HG02798 (cell line): ENCODE results near the gene BDKRB1.

Source experiments
- ATAC-seq: cut with Tn5 transposase; IDR thresholded peaks from one replicate; pipeline ENCODE4 v1.9.1; 2021; ENCODE audit warnings: mild to moderate bottlenecking; ENCODE audit not compliant: unreplicated experiment, poor library complexity

Gene BDKRB1

GRCh38 chr14:96275177-96276112 is 19.4 kb downstream of the BDKRB1 start:
- no peak for ATAC-seq

GRCh38 chr14:96277890-96278289 is 21.9 kb downstream of the BDKRB1 start:
- ATAC-seq: no peak

GRCh38 chr14:96279564-96279963 is 23.6 kb downstream of the BDKRB1 start:
- no peak for ATAC-seq

DNA sequence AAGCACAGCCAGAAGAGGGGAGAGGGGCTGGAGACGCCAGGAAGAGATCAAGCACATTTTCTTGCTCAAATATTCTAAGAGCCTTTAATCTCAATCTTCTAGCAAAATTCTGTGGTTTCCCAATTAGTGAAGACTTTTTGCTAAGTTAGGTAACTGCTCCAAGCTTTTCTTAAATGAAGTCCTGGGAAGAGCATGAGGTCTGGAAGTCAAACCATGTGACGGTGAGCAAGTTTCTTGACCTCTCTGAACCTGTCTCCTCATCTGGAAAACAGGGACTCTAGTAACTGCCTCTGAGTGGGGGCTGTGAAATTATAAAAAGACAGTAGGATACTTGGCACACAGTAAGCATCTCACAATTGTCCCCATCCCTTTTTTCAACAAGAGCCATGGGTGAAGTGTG is 24.1 kb downstream of the BDKRB1 start:
- no peak for ATAC-seq

GRCh38 chr14:96281486-96281885 is 25.5 kb downstream of the BDKRB1 start:
- no peak for ATAC-seq

GRCh38 chr14:96284008-96284407 is 28.0 kb downstream of the BDKRB1 start:
- ATAC-seq: no peak

- ATAC-seq: no peak
These were observed 28.4 kb downstream of the BDKRB1 start for GRCh38 chr14:96284430-96284829.

- ATAC-seq: no peak
These were observed 29.7 kb downstream of the BDKRB1 start for GRCh38 chr14:96285667-96286066.

- ATAC-seq: no peak
These were observed 30.2 kb downstream of the BDKRB1 start for GRCh38 chr14:96286251-96286650.

- no peak for ATAC-seq
These were observed 31.8 kb downstream of the BDKRB1 start for GRCh38 chr14:96287856-96288255.

DNA sequence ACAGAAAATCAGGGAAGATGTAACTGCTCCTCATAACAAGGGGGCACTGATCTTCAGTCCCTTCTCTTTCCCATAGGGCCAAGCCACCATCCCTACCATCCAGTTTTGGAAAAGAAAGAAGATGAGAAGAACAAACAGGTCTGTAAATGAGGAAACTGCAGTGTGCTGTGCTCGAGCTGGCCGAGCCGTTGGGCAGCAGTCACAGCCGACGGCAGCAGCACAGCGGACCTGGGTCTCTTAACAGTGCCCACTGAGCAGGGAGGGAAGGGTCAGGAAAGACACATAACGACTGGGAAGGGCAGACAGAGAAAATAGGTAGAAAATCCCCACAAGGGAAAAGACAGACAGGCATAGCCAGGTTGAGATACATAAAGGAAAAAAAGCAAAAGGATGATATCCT is 38.2 kb downstream of the BDKRB1 start:
- ATAC-seq: no peak

- no peak for ATAC-seq
These were observed 41.0 kb downstream of the BDKRB1 start for GRCh38 chr14:96297000-96297399.

DNA sequence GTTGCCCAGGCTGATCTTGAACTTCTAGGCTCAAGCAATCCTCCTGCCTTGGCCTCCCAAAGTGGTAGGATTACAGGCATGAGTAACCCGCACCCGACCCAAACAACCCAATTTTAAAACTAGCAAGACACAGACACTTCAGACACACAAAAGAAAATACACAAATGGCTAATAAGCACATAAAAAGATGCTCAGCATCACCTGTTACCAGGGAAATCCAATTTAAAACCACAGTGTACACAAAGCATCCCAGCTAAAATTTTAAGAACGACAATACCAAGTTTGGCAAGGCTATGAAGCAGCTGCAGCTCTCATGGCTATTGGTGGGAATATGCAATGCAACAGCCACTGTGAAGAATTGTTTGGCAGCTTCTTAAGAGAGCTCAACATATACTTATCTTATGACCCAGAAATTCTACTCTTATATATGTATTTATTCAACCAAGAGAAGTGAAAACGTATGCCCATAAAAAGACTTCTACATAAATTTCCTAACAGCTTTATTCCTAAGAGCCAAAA is 42.0 kb downstream of the BDKRB1 start:
- no peak for ATAC-seq

DNA sequence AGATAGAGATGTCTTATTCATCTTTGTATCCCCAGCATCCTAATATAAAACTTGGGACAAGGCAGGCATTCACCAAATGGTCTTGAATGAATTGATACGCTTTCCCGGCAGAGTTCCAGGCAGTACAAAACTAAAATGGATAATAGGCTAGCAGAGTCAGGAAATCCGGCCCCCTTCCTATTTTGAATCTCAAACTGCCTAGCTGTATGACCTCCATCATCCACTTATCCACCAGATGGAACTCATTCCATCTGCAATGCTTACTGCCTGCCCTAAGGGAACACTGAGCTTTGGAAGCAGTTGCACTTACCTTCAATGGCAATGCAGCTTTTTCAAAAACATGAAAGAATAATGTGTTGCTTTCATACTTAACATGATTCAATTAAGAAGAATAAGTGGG is 43.4 kb downstream of the BDKRB1 start:
- no peak for ATAC-seq

DNA sequence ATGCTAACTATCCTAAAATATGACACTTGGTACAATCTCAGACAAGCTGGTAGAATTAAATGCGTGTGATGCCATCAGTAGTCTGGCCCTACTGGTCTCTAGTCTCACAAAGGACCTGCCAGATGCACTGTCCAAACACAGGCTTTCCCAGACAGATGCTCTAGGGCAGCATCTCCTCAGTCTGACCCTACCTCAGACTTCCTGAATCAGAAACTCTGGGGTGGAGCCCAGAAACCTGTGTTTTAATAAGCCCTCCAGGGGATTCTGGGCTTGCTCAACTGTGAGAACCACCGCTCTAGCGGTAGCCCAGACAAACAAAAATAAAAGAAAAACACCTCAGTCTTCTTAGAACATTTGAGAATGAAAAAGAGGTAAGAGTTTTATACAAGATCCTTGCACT is 48.0 kb downstream of the BDKRB1 start:
- ATAC-seq: no peak

DNA sequence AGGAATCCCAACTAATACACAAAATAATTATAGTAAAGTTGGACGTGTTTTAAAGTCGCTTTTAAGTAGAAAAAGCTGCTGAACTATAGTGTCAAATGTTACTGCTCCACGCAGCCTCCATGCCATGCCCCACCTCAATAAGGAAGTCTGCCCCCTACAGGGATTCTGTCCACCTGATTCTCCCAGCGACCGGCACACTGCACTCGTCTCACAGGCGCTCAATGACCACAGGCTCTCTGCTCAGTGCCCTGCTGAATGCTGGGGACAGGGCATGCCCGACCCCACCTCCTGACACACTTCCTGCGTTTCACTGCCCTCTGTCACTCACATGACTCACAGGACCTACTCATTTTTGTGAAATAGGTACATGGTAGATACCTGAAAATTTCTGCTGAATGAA is 48.9 kb downstream of the BDKRB1 start:
- no peak for ATAC-seq

- ATAC-seq: no peak
These were observed 51.4 kb downstream of the BDKRB1 start for GRCh38 chr14:96307434-96307833.

DNA sequence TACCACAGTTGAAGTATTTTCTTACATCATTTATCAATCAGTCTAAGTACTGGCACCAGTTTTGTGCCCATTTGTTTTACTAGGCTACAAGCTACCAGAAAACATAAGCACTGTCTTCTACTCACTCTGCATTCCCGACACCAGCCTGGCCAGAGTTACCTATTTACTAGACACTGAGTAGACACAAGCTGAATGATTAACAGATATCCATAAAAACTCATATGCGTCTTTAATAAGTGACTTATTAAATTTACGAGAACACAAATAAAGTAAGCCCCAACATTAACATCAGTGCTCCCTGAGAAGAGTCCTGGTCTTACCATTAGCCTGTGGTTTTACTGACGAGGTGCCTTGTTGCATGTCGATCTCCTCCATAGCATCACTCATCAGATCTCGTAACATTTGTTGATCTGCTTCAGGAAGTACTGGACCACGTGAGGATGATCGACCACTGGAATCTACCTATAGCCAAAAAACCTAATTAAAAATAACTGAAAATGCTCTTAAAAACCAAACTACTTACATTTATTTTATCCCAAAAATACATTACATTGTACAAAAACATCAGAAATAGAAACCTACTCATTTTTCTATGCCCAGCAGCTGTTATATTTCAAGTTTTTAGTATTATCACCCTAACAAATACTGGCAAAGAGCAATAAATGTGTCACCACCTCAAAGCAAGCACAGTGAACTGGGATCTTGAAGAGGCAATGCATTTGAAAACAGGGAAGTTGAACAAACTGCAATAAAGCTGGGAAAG is 53.3 kb downstream of the BDKRB1 start:
- ATAC-seq: no peak

DNA sequence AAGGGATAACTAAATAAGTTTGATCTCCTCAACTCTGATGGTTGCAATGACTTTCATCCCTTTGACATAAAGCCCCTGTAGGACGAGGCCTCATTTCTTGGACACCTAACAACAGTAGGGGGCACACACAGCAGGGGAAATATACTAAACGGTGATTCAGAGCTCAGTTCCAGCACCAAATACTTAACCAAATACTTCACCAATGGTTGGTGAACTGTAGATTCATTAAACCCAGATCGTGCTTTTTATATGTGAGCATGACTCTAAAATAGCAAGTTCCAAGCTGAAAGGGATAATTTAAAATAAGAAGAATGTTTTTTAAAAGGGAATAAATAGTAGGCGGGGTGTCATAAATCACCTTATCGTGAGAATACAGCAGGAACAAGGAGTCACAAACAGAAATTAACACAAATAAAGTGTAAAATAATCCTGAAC is 53.9 kb downstream of the BDKRB1 start:
- ATAC-seq: no peak

GRCh38 chr14:96310906-96311305 is 54.9 kb downstream of the BDKRB1 start:
- no peak for ATAC-seq
